K562 (cell line): ENCODE results near the gene SLC2A4. TPM values are rescaled to one million over a fixed set of nuclear protein-coding genes. Genes with fewer than 3 reads are reported as not detected.

Experiments
- ARHGAP35 ChIP-seq: fragments of 450-650 bp; IDR thresholded peaks from 2 replicates; pipeline ENCODE4 v1.6.1; 2018; ENCODE audit not compliant: partially characterized antibody
- ARID1B ChIP-seq: fragments of 450-650 bp; IDR thresholded peaks from 2 replicates; pipeline ENCODE4 v1.6.1; 2016; ENCODE audit warnings: antibody characterized with exemption, mild to moderate bottlenecking, inconsistent platforms
- CBFA2T3 ChIP-seq: fragments of 450-650 bp; IDR thresholded peaks from 2 replicates; pipeline ENCODE4 v1.6.1; 2017
- FOXP4 ChIP-seq: sonication (generic); formaldehyde crosslinking; IDR thresholded peaks from 2 replicates; pipeline ENCODE4 v1.8.0; 2022; ENCODE audit warnings: mild to moderate bottlenecking, missing genetic modification reagents, borderline replicate concordance
- HMG20B ChIP-seq: fragments of 250-450 bp; sonication (Bioruptor Pico); IDR thresholded peaks from 2 replicates; pipeline ENCODE4 v1.5.0; 2021; ENCODE audit warnings: mild to moderate bottlenecking
- HMGXB4 ChIP-seq: sonication (generic); formaldehyde crosslinking; IDR thresholded peaks from 2 replicates; pipeline ENCODE4 v1.8.1; 2023; ENCODE audit warnings: mild to moderate bottlenecking, missing genetic modification reagents
- HNRNPL ChIP-seq: fragments of 200-400 bp; formaldehyde crosslinking; IDR thresholded peaks from 2 replicates; pipeline ENCODE4 v1.6.1; 2017; ENCODE audit warnings: low read depth, mild to moderate bottlenecking, low read length
- HNRNPUL1 ChIP-seq: fragments of 200-400 bp; formaldehyde crosslinking; IDR thresholded peaks from 2 replicates; pipeline ENCODE4 v1.6.1; 2017; ENCODE audit warnings: low read length
- KLF6 ChIP-seq: fragments of 250-450 bp; sonication (Bioruptor Pico); IDR thresholded peaks from 2 replicates; pipeline ENCODE4 v1.4.0; 2020; ENCODE audit warnings: mild to moderate bottlenecking, moderate library complexity, borderline replicate concordance
- MYC ChIP-seq, 2 experiments: fragments of 250-450 bp in 1 of 2; sonication (Bioruptor Pico) in 1 of 2; IDR thresholded peaks; 2 replicates each; pipeline versions ENCODE4 v1.5.1 to v1.6.1; 2012 to 2021; ENCODE audit warnings: low read depth in 2 of 2, borderline replicate concordance in 1 of 2, improper control_type of control experiment in 1 of 2, low read length in 1 of 2, mild to moderate bottlenecking in 1 of 2, moderate library complexity in 1 of 2
- PCBP1 ChIP-seq: fragments of 200-400 bp; formaldehyde crosslinking; IDR thresholded peaks from 2 replicates; pipeline ENCODE4 v1.6.1; 2018; ENCODE audit warnings: mild to moderate bottlenecking, low read depth, low read length; ENCODE audit not compliant: poor library complexity, severe bottlenecking
- PPARD ChIP-seq: fragments of 250-450 bp; sonication (Bioruptor Pico); IDR thresholded peaks from 2 replicates; pipeline ENCODE4 v1.8.0; 2022; ENCODE audit warnings: inconsistent platforms, mild to moderate bottlenecking, moderate library complexity
- PURB ChIP-seq: sonication (generic); formaldehyde crosslinking; IDR thresholded peaks from 2 replicates; pipeline ENCODE4 v1.9.0; 2021; ENCODE audit warnings: low read depth, mild to moderate bottlenecking, missing genetic modification reagents
- RCOR1 ChIP-seq, 2 experiments: IDR thresholded peaks; 2 replicates each; pipeline ENCODE4 v1.6.1; 2012; ENCODE audit warnings: low read depth in 2 of 2, low read length in 2 of 2, borderline replicate concordance in 1 of 2, improper control_type of control experiment in 1 of 2
- SFPQ ChIP-seq: fragments of 200-400 bp; formaldehyde crosslinking; IDR thresholded peaks from 2 replicates; pipeline ENCODE4 v1.6.1; 2017; ENCODE audit warnings: mild to moderate bottlenecking, low read depth, low read length, moderate library complexity
- SMAD3 ChIP-seq: fragments of 450-650 bp; formaldehyde crosslinking; conservative IDR thresholded peaks from 2 replicates; pipeline ENCODE4 v1.4.0; 2020; ENCODE audit warnings: mild to moderate bottlenecking
- SREBF2 ChIP-seq: sonication (generic); formaldehyde crosslinking; IDR thresholded peaks from 2 replicates; pipeline ENCODE4 v1.4.0; 2020; ENCODE audit warnings: mild to moderate bottlenecking, missing genetic modification reagents
- THRB ChIP-seq: fragments of 450-650 bp; formaldehyde crosslinking; conservative IDR thresholded peaks from 2 replicates; pipeline ENCODE4 v1.4.0; 2022; ENCODE audit warnings: mild to moderate bottlenecking, missing genetic modification characterization
- ZNF12 ChIP-seq: sonication (generic); formaldehyde crosslinking; IDR thresholded peaks from 2 replicates; pipeline ENCODE4 v1.4.0; 2020; ENCODE audit warnings: mild to moderate bottlenecking, missing genetic modification reagents
- ZNF24 ChIP-seq: fragments of 450-650 bp; IDR thresholded peaks from 2 replicates; pipeline ENCODE4 v1.6.1; 2016
- ZSCAN29 ChIP-seq: fragments of 450-650 bp; IDR thresholded peaks from 2 replicates; pipeline ENCODE4 v1.6.1; 2017
- polyA plus RNA-seq, 8 experiments: library from polyadenylated mRNA; depleted of rRNA in 4 of 8; stranded (reverse) in 5 of 8; unstranded in 3 of 8; fragments of >200 nt; fragmentation: Nextera tagmentation in 2 of 8; fragmentation: Illumina TruSeq in 1 of 8; extraction: Ambion mirVana in 2 of 8; extraction: Trizol in 1 of 8; gene quantifications; 2 replicates each; pipeline versions ENCODE4 v1.2.1 to v1.2.3, GENCODE V29; 2011 to 2014; ENCODE audit warnings: inconsistent platforms in 1 of 8, missing spikeins in 1 of 8
- total RNA-seq, 7 experiments: library from RNA; depleted of rRNA in 6 of 7; stranded (reverse); fragments of >200 nt in 6 of 7; fragmentation: Illumina TruSeq in 2 of 7; extraction: Trizol in 2 of 7; gene quantifications; 2 replicates each; pipeline versions ENCODE4 v1.2.1 to v1.2.3, GENCODE V29; 2011 to 2021; ENCODE audit warnings: low replicate concordance in 1 of 7

SLC2A4 gene
- total and polyA plus RNA-seq, 9 of the 15 experiments (the other 6 are each of a cell fraction or from before 2014, with no cell fraction given): 0.74 to 3.5 (median 1.6) TPM

- TF ChIP-seq HNRNPUL1 (no peak), ARID1B (peak; percentile 57; the same call in 1 of the 2 replicates), PPARD (CRISPR knock-in tag) (no peak), FOXP4 (no peak), HMGXB4 (CRISPR knock-in tag) (0 out of 2 replicates have a peak, but pooled peaks have one; percentile 50), SREBF2 (CRISPR knock-in tag) (no peak), THRB (CRISPR knock-in tag) (0 out of 2 replicates have a peak, but pooled peaks have one; percentile 24), SFPQ (peak; percentile 69; the same call in 1 of the 2 replicates), ZNF12 (CRISPR knock-in tag) (no peak), KLF6 (CRISPR knock-in tag) (0 out of 2 replicates have a peak, but pooled peaks have one; percentile 42), PCBP1 (no peak), PURB (CRISPR knock-in tag) (no peak), ZNF24 (0 out of 2 replicates have a peak, but pooled peaks have one; percentile 92), HMG20B (no peak), ARHGAP35 (no peak), SMAD3 (CRISPR knock-in tag) (no peak), ZSCAN29 (no peak), HNRNPL (no peak), CBFA2T3 (no peak), MYC (IDR thresholded peaks at IDR 0.05; ENCODE audit: low read depth, low read length) (peak; percentile 80), MYC (CRISPR knock-in tag; IDR thresholded peaks at IDR 0.05; ENCODE audit: borderline replicate concordance, low read depth) (peak; percentile 74; the same call in 1 of the 2 replicates), RCOR1 (IDR thresholded peaks at IDR 0.05; ENCODE audit: borderline replicate concordance in 1 of 2, low read depth in 2 of 2, low read length in 2 of 2) (no peak)
Measured at GRCh38 chr17:7242717-7243452, 38.6 kb upstream of the SLC2A4 start (continued).
